ENCODE measurements around the gene ANKS1A. TPM values are rescaled to one million over a fixed set of nuclear protein-coding genes. Genes with fewer than 3 reads are reported as not detected.

The ANKS1A gene
- total and polyA plus RNA-seq, 7 donors, result 3.9 to 12.4 (median 6.1) TPM

DNA sequence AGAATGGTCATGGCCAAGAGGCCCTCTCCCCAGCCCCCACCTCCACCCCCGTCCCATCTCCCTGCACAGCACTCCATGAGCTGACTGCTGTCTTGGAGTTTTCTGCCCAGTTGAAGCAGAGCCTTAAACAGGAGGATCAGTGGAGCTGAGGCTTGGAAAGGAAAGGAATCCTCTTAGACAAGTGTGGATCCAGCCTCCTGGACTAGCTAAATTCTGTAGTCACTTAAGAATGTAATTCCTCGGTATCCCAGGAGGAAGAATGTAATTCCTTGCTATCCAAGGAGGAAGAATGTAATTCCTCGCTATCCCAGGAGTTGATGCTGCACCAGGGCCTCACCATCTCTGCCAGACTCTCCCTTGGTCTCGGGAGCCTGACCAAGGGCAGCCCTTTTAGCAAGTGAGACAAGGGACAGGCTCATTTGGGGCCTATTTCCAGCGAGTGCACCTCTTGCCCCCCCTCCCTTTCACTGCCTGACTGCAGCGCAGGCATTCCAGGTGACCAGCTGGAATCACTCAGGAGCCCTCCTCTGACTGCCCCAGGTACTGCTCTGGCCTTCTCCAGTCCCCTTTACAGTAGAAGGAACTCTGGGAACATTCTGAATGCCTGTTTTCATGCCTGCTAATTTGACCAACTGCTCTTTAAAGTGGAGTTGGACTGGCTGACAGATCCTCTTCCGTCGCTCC lies 175.8 kb downstream of the ANKS1A start:
- TF ChIP-seq CTCF (IDR thresholded peaks at IDR 0.05), result no peak
- intact Hi-C loops (cut with DNase I), result no loop called here
- Histone ChIP-seq H3K36me3 (ENCODE audit: insufficient read depth in 1 of 2, low read depth in 1 of 2) (peaks cover 0 to 68% of the 10 kb centered on the region in 2 donors), H3K4me3 (no peak overlapping the region), H3K4me1 (no peaks in the 10 kb centered on the region), H3K27ac (no peak overlapping the region), H3K27me3 (ENCODE audit: insufficient read depth in 3 of 3, low read length in 2 of 3) (no peaks in the 10 kb centered on the region), H3K9me3 (no peaks in the 10 kb centered on the region)
- ATAC-seq (no peak), DNase-seq (peak in 1 of 2 donors; percentile 6)
- 77 to 82% (median 82%) methylated on average over 8 of the region's 8 CpGs for WGBS, 3 donors

GRCh38 chr6:35065441-35065800 lies 176.4 kb downstream of the ANKS1A start:
- no peaks in the 10 kb centered on the region for H3K4me1 ChIP-seq

DNA sequence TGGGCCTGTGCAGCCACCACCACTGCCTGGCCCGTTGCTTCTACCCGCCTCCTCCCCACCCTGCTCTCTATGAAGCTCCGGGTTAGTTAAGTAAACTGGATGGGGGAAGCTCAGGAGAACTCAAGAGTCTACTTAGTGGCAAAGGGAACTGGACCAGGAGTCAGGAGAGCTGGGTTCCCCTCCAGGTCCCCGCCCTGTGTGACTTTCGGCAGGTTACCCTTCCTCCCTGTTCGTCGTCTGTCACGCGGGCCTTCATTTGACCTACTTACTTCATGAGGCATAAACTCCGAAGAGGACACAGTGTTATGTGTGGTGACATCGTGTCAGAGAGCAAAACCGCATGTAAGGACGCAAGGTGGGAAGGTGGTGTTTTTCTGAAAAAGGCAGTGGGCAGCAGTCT lies 176.8 kb downstream of the ANKS1A start:
- 83 to 90% (median 89%) methylated on average over 13 of the region's 13 CpGs for WGBS, 3 donors
- Histone ChIP-seq H3K27ac (no peak overlapping the region), H3K4me1 (no peaks in the 10 kb centered on the region), H3K4me3 (no peak overlapping the region), H3K27me3 (ENCODE audit: insufficient read depth in 3 of 3, low read length in 2 of 3) (no peaks in the 10 kb centered on the region), H3K36me3 (ENCODE audit: insufficient read depth in 1 of 2, low read depth in 1 of 2) (peaks cover 0 to 62% of the 10 kb centered on the region in 2 donors), H3K9me3 (no peaks in the 10 kb centered on the region)
- peak in 1 of 2 donors; percentile 27 for DNase-seq
- intact Hi-C loops (cut with DNase I), result no loop called here
- no peak for TF ChIP-seq CTCF (IDR thresholded peaks at IDR 0.05)
- ATAC-seq, result no peak

More at GRCh38 chr6:35065441-35065800, 176.4 kb downstream of the ANKS1A start:
- no peak for TF ChIP-seq CTCF (IDR thresholded peaks at IDR 0.05)
- no peaks in the 10 kb centered on the region for H3K27me3 ChIP-seq (ENCODE audit: insufficient read depth in 3 of 3, low read length in 2 of 3)
- H3K9me3 ChIP-seq, result no peaks in the 10 kb centered on the region
- intact Hi-C loops (cut with DNase I), result no loop called here
- DNase-seq (peak; percentile 2 to 42), ATAC-seq (no peak)
- no peak overlapping the region for H3K27ac ChIP-seq
- no peak overlapping the region for H3K4me3 ChIP-seq
- H3K36me3 ChIP-seq (ENCODE audit: insufficient read depth in 1 of 2, low read depth in 1 of 2), result peaks cover 0 to 63% of the 10 kb centered on the region in 2 donors
- 92 to 94% (median 94%) methylated on average over 9 of the region's 9 CpGs for WGBS, 3 donors

GRCh38 chr6:35067234-35067633 lies 178.2 kb downstream of the ANKS1A start:
- intact Hi-C loops (cut with DNase I), result no loop called here
- DNase-seq (peak in 1 of 2 donors; percentile 21), ATAC-seq (no peak)
- no peaks in the 10 kb centered on the region for H3K4me1 ChIP-seq
- TF ChIP-seq CTCF (IDR thresholded peaks at IDR 0.05), result no peak
- H3K27ac ChIP-seq, result no peak overlapping the region
- no peak overlapping the region for H3K4me3 ChIP-seq
- peaks cover 0 to 62% of the 10 kb centered on the region in 2 donors for H3K36me3 ChIP-seq (ENCODE audit: insufficient read depth in 1 of 2, low read depth in 1 of 2)
- H3K9me3 ChIP-seq, result no peaks in the 10 kb centered on the region
- no peaks in the 10 kb centered on the region for H3K27me3 ChIP-seq (ENCODE audit: insufficient read depth in 3 of 3, low read length in 2 of 3)
- 93 to 98% (median 94%) methylated on average over 11 of the region's 11 CpGs for WGBS, 3 donors

DNA sequence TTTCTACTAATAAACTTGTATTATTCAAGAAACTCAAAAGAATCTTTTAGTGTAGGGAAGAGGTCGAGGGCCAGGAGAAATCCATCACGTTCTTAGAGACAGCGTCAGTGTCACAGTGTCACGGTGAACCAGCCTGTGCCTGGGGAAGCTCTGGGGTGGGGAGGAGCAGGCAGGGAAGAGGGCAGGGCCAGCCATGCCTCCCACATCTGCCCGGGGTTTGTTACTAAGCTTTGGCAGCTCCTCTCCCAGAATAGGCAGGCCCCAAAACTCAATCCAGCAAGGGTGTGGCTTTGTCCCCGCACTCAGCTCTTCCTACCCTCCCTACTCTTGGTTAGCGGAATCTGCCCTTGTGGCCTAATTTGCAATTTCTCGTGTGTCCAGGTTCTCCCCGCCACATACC lies 179.2 kb downstream of the ANKS1A start:
- DNase-seq (peak in 1 of 2 donors; percentile 33), ATAC-seq (no peak)
- Histone ChIP-seq H3K4me3 (no peak overlapping the region), H3K9me3 (no peaks in the 10 kb centered on the region), H3K27me3 (ENCODE audit: insufficient read depth in 3 of 3, low read length in 2 of 3) (no peaks in the 10 kb centered on the region), H3K27ac (no peak overlapping the region), H3K36me3 (ENCODE audit: insufficient read depth in 1 of 2, low read depth in 1 of 2) (peaks cover 0 to 63% of the 10 kb centered on the region in 2 donors), H3K4me1 (no peaks in the 10 kb centered on the region)
- intact Hi-C loops (cut with DNase I), result no loop called here
- WGBS, 3 donors, result 76 to 83% (median 79%) methylated on average over 8 to 9 of the region's 9 CpGs
- TF ChIP-seq CTCF (IDR thresholded peaks at IDR 0.05), result no peak
